Measurements from ENCODE around the gene AOC1. TPM values are rescaled to one million over a fixed set of nuclear protein-coding genes. Genes with fewer than 3 reads are reported as not detected.
"Not testable (repeated sequence)": the region's sequence is repeated elsewhere in the genome, so short reads cannot be mapped to it uniquely, and the experiment has no call there.

AOC1 gene, protein sequence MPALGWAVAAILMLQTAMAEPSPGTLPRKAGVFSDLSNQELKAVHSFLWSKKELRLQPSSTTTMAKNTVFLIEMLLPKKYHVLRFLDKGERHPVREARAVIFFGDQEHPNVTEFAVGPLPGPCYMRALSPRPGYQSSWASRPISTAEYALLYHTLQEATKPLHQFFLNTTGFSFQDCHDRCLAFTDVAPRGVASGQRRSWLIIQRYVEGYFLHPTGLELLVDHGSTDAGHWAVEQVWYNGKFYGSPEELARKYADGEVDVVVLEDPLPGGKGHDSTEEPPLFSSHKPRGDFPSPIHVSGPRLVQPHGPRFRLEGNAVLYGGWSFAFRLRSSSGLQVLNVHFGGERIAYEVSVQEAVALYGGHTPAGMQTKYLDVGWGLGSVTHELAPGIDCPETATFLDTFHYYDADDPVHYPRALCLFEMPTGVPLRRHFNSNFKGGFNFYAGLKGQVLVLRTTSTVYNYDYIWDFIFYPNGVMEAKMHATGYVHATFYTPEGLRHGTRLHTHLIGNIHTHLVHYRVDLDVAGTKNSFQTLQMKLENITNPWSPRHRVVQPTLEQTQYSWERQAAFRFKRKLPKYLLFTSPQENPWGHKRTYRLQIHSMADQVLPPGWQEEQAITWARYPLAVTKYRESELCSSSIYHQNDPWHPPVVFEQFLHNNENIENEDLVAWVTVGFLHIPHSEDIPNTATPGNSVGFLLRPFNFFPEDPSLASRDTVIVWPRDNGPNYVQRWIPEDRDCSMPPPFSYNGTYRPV
- total RNA-seq (2014; rRNA removed; shearing (Covaris generic)): not detected in 2 replicates

DNA sequence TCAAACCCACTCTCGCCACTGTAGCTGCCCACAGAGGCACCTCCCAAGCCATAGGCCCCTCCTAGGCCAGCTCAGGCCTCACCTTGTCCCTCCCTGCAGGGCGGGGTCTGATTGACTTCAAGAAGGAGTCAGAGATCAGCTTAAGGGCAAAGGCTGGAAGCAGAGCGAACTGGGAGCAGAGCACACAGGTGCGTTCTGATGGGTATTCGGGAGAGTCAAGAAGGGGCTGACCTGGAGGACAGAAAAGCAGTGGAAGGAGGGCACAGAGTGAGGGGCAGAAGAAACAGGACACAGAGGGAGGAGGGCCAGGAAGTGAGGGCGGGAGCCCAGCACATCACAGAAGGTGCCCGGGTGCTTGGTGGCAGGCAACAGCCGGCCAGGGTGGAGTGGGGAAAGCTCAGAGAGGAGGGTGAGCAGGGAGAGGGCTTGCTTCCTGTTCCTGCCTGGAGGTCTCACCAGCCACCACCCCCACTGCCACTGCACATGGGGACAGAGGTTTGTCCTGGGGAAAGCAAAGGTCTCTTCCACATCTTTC, at the start of gene AOC1:
TSS of gene AOC1 (plus strand) at position 147 of the 535 bp plus-strand sequence. CDS start 3,954 bp downstream, outside the sequence.
- DNase-seq (ENCODE audit: low spot score): no peak

- no peak for DNase-seq (ENCODE audit: low spot score)
Observed at GRCh38 chr7:150803161-150803860, 49.0 kb upstream of the AOC1 start.

- no peak for DNase-seq (ENCODE audit: low spot score)
Observed at GRCh38 chr7:150804802-150805201, 47.5 kb upstream of the AOC1 start.

DNA sequence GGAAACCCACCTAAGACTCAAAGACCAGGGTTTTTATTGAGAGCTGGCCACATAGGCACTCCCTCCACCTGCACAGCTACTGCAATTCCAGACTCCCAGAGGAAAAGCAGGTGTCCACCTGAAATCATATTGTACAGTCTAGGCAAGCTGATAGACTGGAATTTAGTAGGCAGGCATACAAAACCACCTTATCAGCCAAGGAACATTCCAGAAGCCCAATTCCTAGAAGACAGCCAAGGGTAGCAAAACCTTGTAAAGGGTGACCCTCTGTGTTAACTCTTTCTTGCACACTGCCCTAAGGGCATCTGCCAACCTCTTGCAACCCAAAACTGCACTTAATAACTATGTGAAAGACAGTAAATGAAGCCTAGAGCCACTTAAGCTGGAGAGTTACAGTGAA, 46.5 kb upstream of the AOC1 start:
- DNase-seq (ENCODE audit: low spot score): no peak

DNA sequence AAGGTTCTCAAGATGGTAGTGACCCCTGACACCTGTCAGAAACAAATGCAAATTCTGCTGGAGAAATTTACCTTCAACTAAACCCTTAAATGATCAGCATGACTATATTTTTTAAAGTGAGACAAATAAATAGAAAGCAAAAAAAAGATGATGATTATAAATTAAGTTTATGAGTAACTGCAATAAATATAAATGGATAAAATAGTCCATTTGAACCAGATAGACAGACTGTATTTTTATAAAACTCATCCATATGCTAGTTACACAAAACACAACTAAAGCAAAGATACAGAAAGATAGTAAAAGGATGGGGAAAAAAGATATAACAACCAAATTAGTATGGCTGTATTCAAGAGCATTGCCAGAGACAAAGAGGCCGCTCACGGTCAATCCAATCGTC, 45.9 kb upstream of the AOC1 start:
- DNase-seq (ENCODE audit: low spot score): no peak

GRCh38 chr7:150806863-150807262, 45.5 kb upstream of the AOC1 start:
- no peak for DNase-seq (ENCODE audit: low spot score)

DNA sequence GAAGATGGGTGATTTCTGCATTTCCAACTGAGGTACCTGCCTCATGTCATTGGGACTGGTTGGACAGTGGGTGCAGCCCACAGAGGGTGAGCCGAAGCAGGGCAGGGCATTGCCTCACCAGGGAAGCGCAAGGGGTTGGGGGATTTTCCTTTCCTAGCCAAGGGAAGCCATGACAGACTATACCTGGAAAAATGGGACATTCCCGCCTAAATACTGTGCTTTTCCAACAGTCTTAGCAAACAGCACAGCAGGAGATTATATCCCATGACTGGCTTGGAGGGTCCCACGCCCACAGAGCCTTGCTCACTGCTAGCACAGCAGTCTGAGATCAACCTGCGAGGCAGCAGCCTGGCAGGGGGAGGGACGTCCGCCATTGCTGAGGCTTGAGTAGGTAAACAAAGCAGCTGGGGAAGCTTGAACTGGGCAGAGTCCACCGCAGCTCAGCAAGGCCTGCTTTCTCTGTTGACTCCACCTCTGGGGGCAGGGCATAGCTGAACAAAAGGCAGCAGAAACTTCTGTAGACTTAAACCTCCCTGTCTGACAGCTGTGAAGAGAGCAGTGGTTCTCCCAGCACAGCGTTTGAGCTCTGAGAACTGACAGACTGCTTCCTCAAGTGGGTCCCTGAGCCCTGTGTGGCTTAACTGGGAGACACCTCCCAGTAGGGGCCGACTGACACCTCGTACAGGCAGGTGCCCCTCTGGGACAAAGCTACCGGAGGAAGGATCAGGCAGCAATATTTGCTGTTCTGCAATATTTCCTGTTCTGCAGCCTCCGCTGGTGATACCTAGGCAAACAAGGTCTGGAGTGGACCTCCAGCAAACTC, 44.5 kb upstream of the AOC1 start:
- DNase-seq (ENCODE audit: low spot score): not testable (repeated sequence)

GRCh38 chr7:150814328-150815001, 37.9 kb upstream of the AOC1 start:
- no peak for DNase-seq (ENCODE audit: low spot score)

- DNase-seq (ENCODE audit: low spot score): no peak
Observed at GRCh38 chr7:150818971-150819370, 33.3 kb upstream of the AOC1 start.

DNA sequence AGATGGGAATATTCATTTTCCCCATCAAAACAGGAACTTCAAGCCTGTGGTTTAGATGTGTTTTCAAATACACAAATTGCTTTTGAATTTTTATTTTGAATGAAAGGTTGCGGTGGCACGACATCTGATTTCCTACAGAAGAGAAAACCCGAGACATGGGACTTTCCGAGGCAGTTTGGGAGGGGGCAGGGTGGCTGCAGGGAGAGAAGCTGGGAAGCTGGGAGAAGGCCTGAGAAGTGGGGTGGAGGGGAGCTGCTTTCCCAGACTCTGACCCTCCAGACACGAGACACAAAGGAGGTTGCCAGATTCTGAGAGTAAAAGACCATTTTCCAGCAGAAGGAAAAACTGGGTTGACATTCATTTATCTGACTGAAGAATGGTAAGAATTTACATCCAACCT, 32.2 kb upstream of the AOC1 start:
- DNase-seq (ENCODE audit: low spot score): no peak

- no peak for DNase-seq (ENCODE audit: low spot score)
Observed at GRCh38 chr7:150820578-150821198, 31.6 kb upstream of the AOC1 start.

DNA sequence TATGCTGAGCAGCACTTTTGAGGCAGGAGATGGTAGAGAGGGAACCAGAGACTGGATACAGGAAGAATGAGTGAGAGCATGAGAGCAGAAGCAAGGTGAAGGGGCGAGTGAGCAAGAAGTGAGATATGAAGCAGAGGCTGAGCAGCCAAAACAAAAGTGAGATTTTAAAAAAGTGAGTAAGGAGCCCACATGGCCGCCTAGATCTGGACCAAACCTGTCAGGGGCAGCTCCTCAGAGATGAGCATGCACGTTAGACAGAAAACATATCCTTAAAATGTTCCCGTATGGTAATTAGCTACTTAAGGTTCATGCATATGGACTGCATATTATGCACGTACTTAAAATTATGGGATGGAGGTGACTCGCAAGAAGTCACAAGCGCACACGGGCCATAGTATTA, 29.3 kb upstream of the AOC1 start:
- DNase-seq (ENCODE audit: low spot score): no peak

DNA sequence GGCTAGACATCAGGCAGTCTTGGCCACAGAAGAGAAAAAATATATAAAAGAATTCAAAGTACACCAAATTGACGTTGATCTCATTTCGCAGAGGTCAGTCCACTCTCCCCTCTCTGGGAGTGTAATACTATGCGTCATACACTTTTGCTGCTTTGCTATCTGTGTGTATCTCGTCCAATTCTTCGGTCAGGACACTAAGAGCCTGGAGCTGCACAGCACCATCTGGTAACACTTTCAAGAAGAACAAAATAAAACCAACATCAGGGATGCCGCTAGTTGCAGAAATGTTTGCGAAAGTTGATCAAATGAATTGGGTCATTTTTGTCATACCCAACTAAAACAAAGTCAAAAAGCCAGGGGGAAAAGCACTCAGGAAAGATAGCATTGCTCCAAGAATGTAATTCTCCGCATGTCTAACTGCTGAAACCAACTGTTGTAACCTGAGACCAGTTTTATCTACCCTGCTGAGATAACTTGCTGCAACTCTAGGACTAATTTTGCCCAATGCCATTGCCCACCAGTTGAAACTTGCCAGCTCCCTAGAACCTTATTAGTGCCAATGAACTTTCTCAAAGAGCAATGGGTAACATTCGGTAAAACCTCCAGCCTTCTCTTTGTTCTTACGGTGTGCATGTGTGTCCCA, 28.7 kb upstream of the AOC1 start:
- DNase-seq (ENCODE audit: low spot score): no peak

- no peak for DNase-seq (ENCODE audit: low spot score)
Observed at GRCh38 chr7:150824379-150825177, 27.7 kb upstream of the AOC1 start.

GRCh38 chr7:150826061-150826849, 26.1 kb upstream of the AOC1 start:
- DNase-seq (ENCODE audit: low spot score): no peak

GRCh38 chr7:150828384-150828783, 23.9 kb upstream of the AOC1 start:
- DNase-seq (ENCODE audit: low spot score): no peak

DNA sequence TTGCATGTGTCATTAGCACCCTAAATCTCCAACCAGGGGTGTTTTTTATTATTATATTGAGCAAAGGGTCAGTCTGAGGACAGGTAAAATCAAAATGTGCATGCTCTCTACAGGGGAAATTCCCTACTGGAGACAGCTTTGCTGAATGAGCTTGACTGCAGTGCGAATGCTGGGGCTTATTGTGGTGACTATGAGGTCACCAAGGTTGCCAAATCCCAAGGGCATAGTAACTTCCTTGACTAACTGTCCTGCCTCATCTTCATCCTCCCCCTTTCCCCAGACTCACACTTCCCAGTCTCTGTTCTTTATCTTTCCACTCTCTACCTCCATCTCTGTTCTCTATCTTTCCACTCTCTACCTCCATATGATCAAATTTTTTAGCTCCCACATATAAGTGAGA, 22.9 kb upstream of the AOC1 start:
- no peak for DNase-seq (ENCODE audit: low spot score)

DNA sequence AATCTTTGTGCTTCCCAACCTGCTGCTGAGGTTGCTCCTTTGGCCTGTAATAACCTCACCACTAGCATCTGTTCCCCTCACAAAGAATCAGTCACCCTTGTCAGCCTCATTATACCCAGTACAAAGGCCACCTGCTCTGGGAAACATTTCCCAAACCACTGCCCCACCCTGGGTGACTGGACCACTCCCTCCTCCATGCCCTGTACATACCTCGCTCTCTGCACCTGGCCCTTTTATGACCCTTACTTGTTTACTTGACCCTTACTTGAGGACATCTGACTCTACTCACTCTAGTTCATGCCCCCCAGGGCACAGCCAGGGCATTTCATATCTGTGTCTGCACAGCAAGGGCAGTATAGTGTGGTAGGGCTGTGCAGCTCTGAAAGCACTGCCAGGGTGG, 21.4 kb upstream of the AOC1 start:
- no peak for DNase-seq (ENCODE audit: low spot score)
